Measurements from ENCODE around the gene TRIL. TPM values are rescaled to one million over a fixed set of nuclear protein-coding genes. Genes with fewer than 3 reads are reported as not detected.

Gene TRIL
- polyA plus RNA-seq, 1 donor from 2014 or later = 1.4 TPM

- H3F3A ChIP-seq (ENCODE audit: insufficient read depth, low read length, poor library complexity, severe bottlenecking) = no peaks in the 10 kb centered on the region
- H3K36me3 ChIP-seq (ENCODE audit: insufficient read depth, low read length) = no peaks in the 10 kb centered on the region
- peaks cover 4% of the 10 kb centered on the region for H3K9me3 ChIP-seq (ENCODE audit: low read length)
- TF ChIP-seq SMC3 (conservative IDR thresholded peaks at IDR 0.05; ENCODE audit: poor library complexity) (no peak), MXI1 (conservative IDR thresholded peaks at IDR 0.05; ENCODE audit: poor library complexity, severe bottlenecking) (no peak), EP300 (conservative IDR thresholded peaks at IDR 0.05; ENCODE audit: poor library complexity, severe bottlenecking) (no peak), POLR2AphosphoS5 (IDR thresholded peaks at IDR 0.05) (no peak), EZH2 (IDR thresholded peaks at IDR 0.05; ENCODE audit: borderline replicate concordance, insufficient read depth, low read length, poor library complexity, severe bottlenecking) (no peak), CTCF (IDR thresholded peaks at IDR 0.05; ENCODE audit: poor library complexity, severe bottlenecking) (no peak), RAD21 (conservative IDR thresholded peaks at IDR 0.05) (no peak), TAF1 (IDR thresholded peaks at IDR 0.05; ENCODE audit: low read depth) (no peak)
- TF ChIP-seq, protein P1, sequence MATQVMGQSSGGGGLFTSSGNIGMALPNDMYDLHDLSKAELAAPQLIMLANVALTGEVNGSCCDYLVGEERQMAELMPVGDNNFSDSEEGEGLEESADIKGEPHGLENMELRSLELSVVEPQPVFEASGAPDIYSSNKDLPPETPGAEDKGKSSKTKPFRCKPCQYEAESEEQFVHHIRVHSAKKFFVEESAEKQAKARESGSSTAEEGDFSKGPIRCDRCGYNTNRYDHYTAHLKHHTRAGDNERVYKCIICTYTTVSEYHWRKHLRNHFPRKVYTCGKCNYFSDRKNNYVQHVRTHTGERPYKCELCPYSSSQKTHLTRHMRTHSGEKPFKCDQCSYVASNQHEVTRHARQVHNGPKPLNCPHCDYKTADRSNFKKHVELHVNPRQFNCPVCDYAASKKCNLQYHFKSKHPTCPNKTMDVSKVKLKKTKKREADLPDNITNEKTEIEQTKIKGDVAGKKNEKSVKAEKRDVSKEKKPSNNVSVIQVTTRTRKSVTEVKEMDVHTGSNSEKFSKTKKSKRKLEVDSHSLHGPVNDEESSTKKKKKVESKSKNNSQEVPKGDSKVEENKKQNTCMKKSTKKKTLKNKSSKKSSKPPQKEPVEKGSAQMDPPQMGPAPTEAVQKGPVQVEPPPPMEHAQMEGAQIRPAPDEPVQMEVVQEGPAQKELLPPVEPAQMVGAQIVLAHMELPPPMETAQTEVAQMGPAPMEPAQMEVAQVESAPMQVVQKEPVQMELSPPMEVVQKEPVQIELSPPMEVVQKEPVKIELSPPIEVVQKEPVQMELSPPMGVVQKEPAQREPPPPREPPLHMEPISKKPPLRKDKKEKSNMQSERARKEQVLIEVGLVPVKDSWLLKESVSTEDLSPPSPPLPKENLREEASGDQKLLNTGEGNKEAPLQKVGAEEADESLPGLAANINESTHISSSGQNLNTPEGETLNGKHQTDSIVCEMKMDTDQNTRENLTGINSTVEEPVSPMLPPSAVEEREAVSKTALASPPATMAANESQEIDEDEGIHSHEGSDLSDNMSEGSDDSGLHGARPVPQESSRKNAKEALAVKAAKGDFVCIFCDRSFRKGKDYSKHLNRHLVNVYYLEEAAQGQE (IDR thresholded peaks at IDR 0.05; ENCODE audit: borderline replicate concordance) = no peak
- no peaks in the 10 kb centered on the region for H4K20me1 ChIP-seq (ENCODE audit: insufficient read depth)
- H3K9me2 ChIP-seq (ENCODE audit: insufficient read depth, low read length) = no peaks in the 10 kb centered on the region
- no peak overlapping the region for H2AFZ ChIP-seq (ENCODE audit: low read depth, low read length)
- H3K9ac ChIP-seq (ENCODE audit: low read length) = no peak overlapping the region
- no peaks in the 10 kb centered on the region for H3K27me3 ChIP-seq (ENCODE audit: insufficient read depth, low read depth, low read length)
- no peak overlapping the region for H3K27ac ChIP-seq (ENCODE audit: low read length)
- no peak overlapping the region for H3K4me3 ChIP-seq (ENCODE audit: low read length)
- no peak overlapping the region for H3K4me2 ChIP-seq (ENCODE audit: low read length)
- H3K79me2 ChIP-seq (replicated peaks; ENCODE audit: insufficient read depth, low read length) = no peaks in the 10 kb centered on the region
Observed at GRCh38 chr7:28976022-28976421, 17.9 kb upstream of the TRIL start.

DNA sequence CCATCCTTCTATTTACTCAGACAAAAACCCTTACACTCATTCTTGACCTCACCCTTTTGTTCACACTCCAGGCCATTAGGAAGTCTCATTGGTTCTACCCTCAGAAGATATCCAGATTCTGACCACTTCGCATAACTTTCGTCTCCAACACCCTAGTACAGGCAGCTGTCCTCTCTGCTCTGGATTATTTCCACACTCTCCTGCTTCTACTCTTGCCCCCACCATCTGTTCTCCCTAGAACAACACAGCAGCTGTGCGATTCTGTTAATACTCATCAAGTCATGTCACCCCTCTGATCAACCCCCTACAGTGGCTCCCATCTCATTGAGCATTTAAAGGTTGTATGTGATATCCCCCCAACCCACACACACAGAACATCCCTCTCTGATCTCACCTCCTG, 15.5 kb upstream of the TRIL start:
- no peaks in the 10 kb centered on the region for H3K79me2 ChIP-seq (replicated peaks; ENCODE audit: insufficient read depth, low read length)
- H3K4me3 ChIP-seq (ENCODE audit: low read length) = no peak overlapping the region
- no peak overlapping the region for H2AFZ ChIP-seq (ENCODE audit: low read depth, low read length)
- no peak overlapping the region for H3K27ac ChIP-seq (ENCODE audit: low read length)
- no peaks in the 10 kb centered on the region for H3K27me3 ChIP-seq (ENCODE audit: insufficient read depth, low read depth, low read length)
- no peak overlapping the region for H3K9ac ChIP-seq (ENCODE audit: low read length)
- no peaks in the 10 kb centered on the region for H3K9me2 ChIP-seq (ENCODE audit: insufficient read depth, low read length)
- H3K36me3 ChIP-seq (ENCODE audit: insufficient read depth, low read length) = no peaks in the 10 kb centered on the region
- H3K4me2 ChIP-seq (ENCODE audit: low read length) = no peak overlapping the region
- peaks cover 4% of the 10 kb centered on the region for H3K9me3 ChIP-seq (ENCODE audit: low read length)
- no peaks in the 10 kb centered on the region for H4K20me1 ChIP-seq (ENCODE audit: insufficient read depth)
- no peak for TF ChIP-seq RAD21 (conservative IDR thresholded peaks at IDR 0.05)
- TF ChIP-seq EP300 (conservative IDR thresholded peaks at IDR 0.05; ENCODE audit: poor library complexity, severe bottlenecking) = no peak
- TF ChIP-seq SMC3 (conservative IDR thresholded peaks at IDR 0.05; ENCODE audit: poor library complexity) = no peak
- TF ChIP-seq TAF1 (IDR thresholded peaks at IDR 0.05; ENCODE audit: low read depth) = no peak
- TF ChIP-seq, protein P1 (IDR thresholded peaks at IDR 0.05; ENCODE audit: borderline replicate concordance) = no peak
- TF ChIP-seq EZH2 (IDR thresholded peaks at IDR 0.05; ENCODE audit: borderline replicate concordance, insufficient read depth, low read length, poor library complexity, severe bottlenecking) = no peak
- no peak for TF ChIP-seq POLR2AphosphoS5 (IDR thresholded peaks at IDR 0.05)
- no peak for TF ChIP-seq CTCF (IDR thresholded peaks at IDR 0.05; ENCODE audit: poor library complexity, severe bottlenecking)
- TF ChIP-seq MXI1 (conservative IDR thresholded peaks at IDR 0.05; ENCODE audit: poor library complexity, severe bottlenecking) = no peak
- no peaks in the 10 kb centered on the region for H3F3A ChIP-seq (ENCODE audit: insufficient read depth, low read length, poor library complexity, severe bottlenecking)

Data from neural cell (in vitro differentiated cells).